Neural cell (in vitro differentiated cells): Measurements from ENCODE around the gene COL4A2. TPM values are rescaled to one million over a fixed set of nuclear protein-coding genes. Genes with fewer than 3 reads are reported as not detected.

Experiments used
- H2AFZ ChIP-seq: fragments of 200-600, 300-800 bp; sonication (generic), shearing (Covaris generic); 2 replicates; pipeline ENCODE4 v1.6.0; 2014; ENCODE audit warnings: low read depth, mild to moderate bottlenecking, antibody characterized with exemption, low read length, moderate library complexity
- H3F3A ChIP-seq: fragments of 200-600 bp; shearing (Covaris generic); 2 replicates; pipeline ENCODE4 v1.6.1; 2016; ENCODE audit warnings: mild to moderate bottlenecking, moderate library complexity, mixed read lengths, antibody characterized with exemption, low read length; ENCODE audit not compliant: insufficient read depth, poor library complexity, severe bottlenecking
- H3K27ac ChIP-seq: fragments of 200-600, 300-800 bp; sonication (generic), shearing (Covaris generic); 2 replicates; pipeline ENCODE4 v1.5.1; 2014; ENCODE audit warnings: mild to moderate bottlenecking, low read length, moderate library complexity
- H3K27me3 ChIP-seq: fragments of 300-800, 200-600 bp; sonication (generic), shearing (Covaris generic); 2 replicates; pipeline ENCODE4 v1.6.0; 2014; ENCODE audit warnings: mild to moderate bottlenecking, low read depth, low read length, moderate library complexity; ENCODE audit not compliant: insufficient read depth
- H3K36me3 ChIP-seq: fragments of 300-800, 200-600 bp; sonication (generic), shearing (Covaris generic); 2 replicates; pipeline ENCODE4 v1.5.1; 2014; ENCODE audit warnings: mild to moderate bottlenecking, antibody characterized with exemption, low read length, moderate library complexity; ENCODE audit not compliant: insufficient read depth
- H3K4me2 ChIP-seq: fragments of 300-800, 200-600 bp; sonication (generic), shearing (Covaris generic); 2 replicates; pipeline ENCODE4 v1.6.0; 2014; ENCODE audit warnings: mild to moderate bottlenecking, low read length
- H3K4me3 ChIP-seq: fragments of 300-800, 200-600 bp; sonication (generic), shearing (Covaris generic); 2 replicates; pipeline ENCODE4 v1.5.1; 2014; ENCODE audit warnings: mild to moderate bottlenecking, low read length, moderate library complexity
- H3K79me2 ChIP-seq: fragments of 200-600 bp; shearing (Covaris generic); replicated peaks from 2 replicates; pipeline ENCODE4 v1.6.0; 2014; ENCODE audit warnings: mild to moderate bottlenecking, low read length, moderate library complexity; ENCODE audit not compliant: insufficient read depth
- H3K9ac ChIP-seq: fragments of 300-800, 200-600 bp; sonication (generic), shearing (Covaris generic); 2 replicates; pipeline ENCODE4 v1.6.1; 2016; ENCODE audit warnings: mild to moderate bottlenecking, low read length, mixed read lengths
- H3K9me2 ChIP-seq: fragments of 200-600 bp; shearing (Covaris generic); 2 replicates; pipeline ENCODE4 v1.6.1; 2016; ENCODE audit warnings: mild to moderate bottlenecking, low read length, mixed read lengths; ENCODE audit not compliant: insufficient read depth
- H3K9me3 ChIP-seq: fragments of 200-600, 300-800 bp; sonication (generic), shearing (Covaris generic); 2 replicates; pipeline ENCODE4 v1.6.1; 2016; ENCODE audit warnings: mild to moderate bottlenecking, mixed run types, low read length, moderate library complexity, mixed read lengths
- H4K20me1 ChIP-seq: fragments of 200-600 bp; shearing (Covaris generic); 2 replicates; pipeline ENCODE4 v1.6.1; 2016; ENCODE audit warnings: mild to moderate bottlenecking, mixed run types; ENCODE audit not compliant: insufficient read depth
- EP300 ChIP-seq: fragments of 450-650 bp; conservative IDR thresholded peaks from 2 replicates; pipeline ENCODE4 v1.6.1; 2014; ENCODE audit warnings: antibody characterized with exemption, mild to moderate bottlenecking, moderate library complexity; ENCODE audit not compliant: poor library complexity, severe bottlenecking
- EZH2 ChIP-seq: fragments of 200-600, 300-800 bp; shearing (Covaris generic), sonication (generic); IDR thresholded peaks from 2 replicates; pipeline ENCODE4 v1.6.1; 2014; ENCODE audit warnings: antibody characterized with exemption, low read length, borderline replicate concordance, mild to moderate bottlenecking; ENCODE audit not compliant: insufficient read depth, poor library complexity, severe bottlenecking
- MXI1 ChIP-seq: fragments of 450-650 bp; conservative IDR thresholded peaks from 2 replicates; pipeline ENCODE4 v1.6.1; 2014; ENCODE audit warnings: antibody characterized with exemption, mild to moderate bottlenecking; ENCODE audit not compliant: poor library complexity, severe bottlenecking
- POLR2AphosphoS5 ChIP-seq: IDR thresholded peaks from 2 replicates; pipeline ENCODE4 v1.6.1; 2012
- RAD21 ChIP-seq: fragments of 450-650 bp; conservative IDR thresholded peaks from 2 replicates; pipeline ENCODE4 v1.6.1; 2014; ENCODE audit warnings: antibody characterized with exemption, mild to moderate bottlenecking, moderate library complexity
- SMC3 ChIP-seq: fragments of 450-650 bp; conservative IDR thresholded peaks from 2 replicates; pipeline ENCODE4 v1.6.1; 2014; ENCODE audit warnings: antibody characterized with exemption, mild to moderate bottlenecking, moderate library complexity; ENCODE audit not compliant: poor library complexity
- TAF1 ChIP-seq: IDR thresholded peaks from 2 replicates; pipeline ENCODE4 v1.6.1; 2012; ENCODE audit warnings: low read depth
- polyA plus RNA-seq: library from polyadenylated mRNA; depleted of rRNA; stranded (reverse); fragments of >200 nt; gene quantifications from 2 replicates; pipeline ENCODE4 v1.2.3, GENCODE V29; 2014
- TF ChIP-seq, protein P1 (sequence below): fragments of 450-650 bp; IDR thresholded peaks from 2 replicates; pipeline ENCODE4 v1.5.1; 2014; ENCODE audit warnings: antibody characterized with exemption, mild to moderate bottlenecking, moderate library complexity; ENCODE audit not compliant: poor library complexity, severe bottlenecking
- TF ChIP-seq, protein P2 (sequence below): IDR thresholded peaks from 2 replicates; pipeline ENCODE4 v1.6.1; 2012; ENCODE audit warnings: borderline replicate concordance

COL4A2 gene
- polyA plus RNA-seq, 1 donor from 2014 or later: 30.8 TPM

DNA sequence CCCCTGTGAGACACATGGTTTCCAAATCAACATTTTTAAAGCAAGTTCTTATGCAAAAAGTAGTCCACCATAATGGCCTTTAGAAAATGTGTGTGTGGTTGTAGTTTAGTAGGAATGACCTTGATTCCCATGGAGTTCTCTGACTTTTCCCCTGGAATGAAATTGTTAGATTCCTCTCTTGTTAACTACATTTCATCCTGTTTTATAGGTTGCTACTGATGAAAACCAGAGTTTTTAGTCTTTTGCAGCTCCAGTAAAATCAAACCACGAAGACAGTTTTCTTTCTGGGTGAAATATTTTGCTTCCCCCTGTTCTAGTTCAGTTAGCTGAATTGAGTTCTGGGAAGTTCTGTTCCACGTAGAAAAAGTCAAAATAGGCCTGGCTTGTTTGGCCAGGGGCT, 146.7 kb downstream of the COL4A2 start:
- Histone ChIP-seq H3K4me2 (no peak overlapping the region), H3K27ac (no peak overlapping the region), H3K9ac (no peak overlapping the region), H3K79me2 (no peaks in the 10 kb centered on the region), H3K27me3 (no peaks in the 10 kb centered on the region), H3K9me2 (no peaks in the 10 kb centered on the region), H4K20me1 (no peaks in the 10 kb centered on the region), H2AFZ (no peak overlapping the region), H3K4me3 (no peak overlapping the region), H3F3A (no peaks in the 10 kb centered on the region), H3K36me3 (no peaks in the 10 kb centered on the region), H3K9me3 (no peaks in the 10 kb centered on the region)
- TF ChIP-seq RAD21: no peak
- TF ChIP-seq EZH2: no peak
- TF ChIP-seq TAF1: no peak
- TF ChIP-seq EP300: no peak
- TF ChIP-seq SMC3: no peak
- TF ChIP-seq MXI1: no peak
- TF ChIP-seq, protein P1, sequence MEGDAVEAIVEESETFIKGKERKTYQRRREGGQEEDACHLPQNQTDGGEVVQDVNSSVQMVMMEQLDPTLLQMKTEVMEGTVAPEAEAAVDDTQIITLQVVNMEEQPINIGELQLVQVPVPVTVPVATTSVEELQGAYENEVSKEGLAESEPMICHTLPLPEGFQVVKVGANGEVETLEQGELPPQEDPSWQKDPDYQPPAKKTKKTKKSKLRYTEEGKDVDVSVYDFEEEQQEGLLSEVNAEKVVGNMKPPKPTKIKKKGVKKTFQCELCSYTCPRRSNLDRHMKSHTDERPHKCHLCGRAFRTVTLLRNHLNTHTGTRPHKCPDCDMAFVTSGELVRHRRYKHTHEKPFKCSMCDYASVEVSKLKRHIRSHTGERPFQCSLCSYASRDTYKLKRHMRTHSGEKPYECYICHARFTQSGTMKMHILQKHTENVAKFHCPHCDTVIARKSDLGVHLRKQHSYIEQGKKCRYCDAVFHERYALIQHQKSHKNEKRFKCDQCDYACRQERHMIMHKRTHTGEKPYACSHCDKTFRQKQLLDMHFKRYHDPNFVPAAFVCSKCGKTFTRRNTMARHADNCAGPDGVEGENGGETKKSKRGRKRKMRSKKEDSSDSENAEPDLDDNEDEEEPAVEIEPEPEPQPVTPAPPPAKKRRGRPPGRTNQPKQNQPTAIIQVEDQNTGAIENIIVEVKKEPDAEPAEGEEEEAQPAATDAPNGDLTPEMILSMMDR: no peak
- TF ChIP-seq, protein P2, sequence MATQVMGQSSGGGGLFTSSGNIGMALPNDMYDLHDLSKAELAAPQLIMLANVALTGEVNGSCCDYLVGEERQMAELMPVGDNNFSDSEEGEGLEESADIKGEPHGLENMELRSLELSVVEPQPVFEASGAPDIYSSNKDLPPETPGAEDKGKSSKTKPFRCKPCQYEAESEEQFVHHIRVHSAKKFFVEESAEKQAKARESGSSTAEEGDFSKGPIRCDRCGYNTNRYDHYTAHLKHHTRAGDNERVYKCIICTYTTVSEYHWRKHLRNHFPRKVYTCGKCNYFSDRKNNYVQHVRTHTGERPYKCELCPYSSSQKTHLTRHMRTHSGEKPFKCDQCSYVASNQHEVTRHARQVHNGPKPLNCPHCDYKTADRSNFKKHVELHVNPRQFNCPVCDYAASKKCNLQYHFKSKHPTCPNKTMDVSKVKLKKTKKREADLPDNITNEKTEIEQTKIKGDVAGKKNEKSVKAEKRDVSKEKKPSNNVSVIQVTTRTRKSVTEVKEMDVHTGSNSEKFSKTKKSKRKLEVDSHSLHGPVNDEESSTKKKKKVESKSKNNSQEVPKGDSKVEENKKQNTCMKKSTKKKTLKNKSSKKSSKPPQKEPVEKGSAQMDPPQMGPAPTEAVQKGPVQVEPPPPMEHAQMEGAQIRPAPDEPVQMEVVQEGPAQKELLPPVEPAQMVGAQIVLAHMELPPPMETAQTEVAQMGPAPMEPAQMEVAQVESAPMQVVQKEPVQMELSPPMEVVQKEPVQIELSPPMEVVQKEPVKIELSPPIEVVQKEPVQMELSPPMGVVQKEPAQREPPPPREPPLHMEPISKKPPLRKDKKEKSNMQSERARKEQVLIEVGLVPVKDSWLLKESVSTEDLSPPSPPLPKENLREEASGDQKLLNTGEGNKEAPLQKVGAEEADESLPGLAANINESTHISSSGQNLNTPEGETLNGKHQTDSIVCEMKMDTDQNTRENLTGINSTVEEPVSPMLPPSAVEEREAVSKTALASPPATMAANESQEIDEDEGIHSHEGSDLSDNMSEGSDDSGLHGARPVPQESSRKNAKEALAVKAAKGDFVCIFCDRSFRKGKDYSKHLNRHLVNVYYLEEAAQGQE: no peak
- no peak for TF ChIP-seq POLR2AphosphoS5

DNA sequence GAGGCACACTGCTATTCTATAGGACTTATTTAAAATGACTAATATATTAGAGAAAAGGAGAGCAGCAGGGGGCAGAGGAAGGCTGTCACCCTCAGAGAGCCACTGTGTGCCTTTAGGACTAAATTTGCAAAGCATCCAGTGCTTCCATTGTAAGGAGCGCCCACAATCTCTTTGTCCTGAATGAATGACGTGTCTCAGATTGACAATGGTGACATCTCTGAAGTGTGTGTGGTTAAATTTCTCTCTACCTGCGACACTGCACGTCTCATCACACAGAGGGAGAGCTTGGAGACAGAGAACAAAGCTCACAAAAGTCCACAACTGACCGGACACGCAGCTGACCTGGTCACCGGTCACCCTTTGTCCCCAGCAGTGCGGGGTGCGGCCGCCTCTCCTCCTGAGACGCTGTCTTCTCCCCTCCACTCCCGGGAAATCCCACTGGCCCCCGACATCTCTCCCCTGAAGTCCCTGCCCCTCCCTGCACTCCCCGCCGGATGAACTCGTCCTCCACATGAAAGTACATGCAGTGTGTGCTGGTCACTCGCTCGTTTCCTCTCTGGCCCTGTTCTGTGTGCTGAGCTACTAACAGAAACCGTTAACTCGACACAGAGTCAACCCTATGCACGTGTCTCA, 147.3 kb downstream of the COL4A2 start:
- Histone ChIP-seq H2AFZ (no peak overlapping the region), H3K9ac (no peak overlapping the region), H3K9me2 (no peaks in the 10 kb centered on the region), H3K27me3 (no peaks in the 10 kb centered on the region), H3K4me3 (no peak overlapping the region), H3F3A (no peaks in the 10 kb centered on the region), H3K27ac (no peak overlapping the region), H3K4me2 (no peak overlapping the region), H3K36me3 (no peaks in the 10 kb centered on the region), H3K9me3 (no peaks in the 10 kb centered on the region), H4K20me1 (no peaks in the 10 kb centered on the region), H3K79me2 (no peaks in the 10 kb centered on the region)
- TF ChIP-seq POLR2AphosphoS5: no peak
- no peak for TF ChIP-seq SMC3

DNA sequence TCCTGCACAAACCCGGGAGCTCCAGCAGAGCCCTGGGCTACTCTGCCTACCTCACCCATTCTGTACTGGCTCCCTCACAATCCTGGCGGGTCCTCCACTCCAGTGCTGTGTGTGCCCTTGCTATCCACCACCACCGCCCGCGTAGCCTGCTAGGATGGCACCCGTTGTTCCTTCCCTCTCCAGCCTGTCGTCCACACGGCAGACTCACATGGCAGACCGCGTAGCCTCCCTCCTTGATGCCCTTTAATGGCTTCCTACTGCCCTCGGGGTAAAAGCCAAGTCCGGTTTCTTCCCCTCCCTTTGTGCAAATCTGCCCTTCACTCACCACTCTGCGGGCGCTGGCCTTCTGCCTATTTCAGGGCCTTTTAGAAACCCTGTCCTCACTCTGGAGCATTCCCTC, 147.9 kb downstream of the COL4A2 start:
- Histone ChIP-seq H2AFZ (no peak overlapping the region), H3K27me3 (no peaks in the 10 kb centered on the region), H3K4me2 (no peak overlapping the region), H3K4me3 (no peak overlapping the region), H3K36me3 (no peaks in the 10 kb centered on the region), H3K79me2 (no peaks in the 10 kb centered on the region), H3K9ac (no peak overlapping the region), H3K9me3 (no peaks in the 10 kb centered on the region), H3K27ac (no peak overlapping the region), H3F3A (no peaks in the 10 kb centered on the region), H4K20me1 (no peaks in the 10 kb centered on the region), H3K9me2 (no peaks in the 10 kb centered on the region)
- no peak for TF ChIP-seq EZH2
